Vagina (tissue), 2 donors: ENCODE data around the gene HRH2.

Experiments used
- POLR2A ChIP-seq, 2 donors: fragments of 450-650 bp; IDR thresholded peaks; one replicate each; pipeline ENCODE4 v1.6.1; 2017; ENCODE audit warnings: antibody characterized with exemption in 2 of 2, mild to moderate bottlenecking in 2 of 2, moderate library complexity in 2 of 2
- POLR2AphosphoS5 ChIP-seq, 2 donors: sonication (generic); formaldehyde crosslinking; IDR thresholded peaks; one replicate each; pipeline ENCODE4 v1.9.0; 2017; ENCODE audit warnings: antibody characterized with exemption in 2 of 2, mild to moderate bottlenecking in 2 of 2, low read depth in 1 of 2; ENCODE audit not compliant: insufficient read depth in 1 of 2
- TF ChIP-seq, protein P1 (sequence below), 3 experiments: fragments of 450-650 bp in 2 of 3; fragments of 200-600 bp in 1 of 3; sonication (generic) in 1 of 3; IDR thresholded peaks; one replicate each; pipeline ENCODE4 v1.5.1; 2017 to 2019; ENCODE audit warnings: antibody characterized with exemption in 3 of 3, mild to moderate bottlenecking in 2 of 3, moderate library complexity in 2 of 3

DNA sequence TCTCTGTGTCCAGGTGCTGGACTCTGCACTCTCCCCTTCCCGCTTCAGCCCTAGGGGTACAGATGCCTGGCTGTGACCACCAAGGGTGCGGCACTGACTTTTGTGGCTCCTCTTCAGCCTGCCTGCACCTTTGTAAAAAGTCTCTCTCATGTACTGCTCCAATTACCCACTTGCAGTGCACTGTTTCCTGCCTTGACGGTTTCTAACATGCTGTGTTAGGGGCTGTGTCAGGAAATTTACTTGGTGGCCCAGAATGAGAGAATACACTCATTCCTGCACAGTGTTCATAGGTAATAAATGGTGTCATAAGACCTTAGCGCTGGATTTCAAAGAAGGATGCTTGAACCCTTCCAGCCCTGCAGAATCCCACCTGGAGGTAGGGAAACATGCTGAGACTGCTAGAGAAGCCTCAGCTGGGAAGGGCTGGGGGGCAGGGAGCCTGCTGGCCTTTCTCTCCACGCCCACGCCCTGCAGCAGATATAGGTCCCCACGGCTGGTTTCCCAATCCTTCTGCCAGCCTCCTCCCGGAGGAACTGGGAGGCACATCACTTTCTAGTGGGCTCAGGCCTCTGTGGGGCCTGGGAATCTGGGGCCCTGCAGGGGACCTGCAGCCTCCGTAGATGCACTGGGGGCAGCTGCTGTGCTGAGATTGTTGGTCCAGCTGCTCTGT, 17.6 kb upstream of the HRH2 start:
- TF ChIP-seq, protein P1, sequence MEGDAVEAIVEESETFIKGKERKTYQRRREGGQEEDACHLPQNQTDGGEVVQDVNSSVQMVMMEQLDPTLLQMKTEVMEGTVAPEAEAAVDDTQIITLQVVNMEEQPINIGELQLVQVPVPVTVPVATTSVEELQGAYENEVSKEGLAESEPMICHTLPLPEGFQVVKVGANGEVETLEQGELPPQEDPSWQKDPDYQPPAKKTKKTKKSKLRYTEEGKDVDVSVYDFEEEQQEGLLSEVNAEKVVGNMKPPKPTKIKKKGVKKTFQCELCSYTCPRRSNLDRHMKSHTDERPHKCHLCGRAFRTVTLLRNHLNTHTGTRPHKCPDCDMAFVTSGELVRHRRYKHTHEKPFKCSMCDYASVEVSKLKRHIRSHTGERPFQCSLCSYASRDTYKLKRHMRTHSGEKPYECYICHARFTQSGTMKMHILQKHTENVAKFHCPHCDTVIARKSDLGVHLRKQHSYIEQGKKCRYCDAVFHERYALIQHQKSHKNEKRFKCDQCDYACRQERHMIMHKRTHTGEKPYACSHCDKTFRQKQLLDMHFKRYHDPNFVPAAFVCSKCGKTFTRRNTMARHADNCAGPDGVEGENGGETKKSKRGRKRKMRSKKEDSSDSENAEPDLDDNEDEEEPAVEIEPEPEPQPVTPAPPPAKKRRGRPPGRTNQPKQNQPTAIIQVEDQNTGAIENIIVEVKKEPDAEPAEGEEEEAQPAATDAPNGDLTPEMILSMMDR (IDR thresholded peaks at IDR 0.05), result no peak
- TF ChIP-seq POLR2AphosphoS5 (IDR thresholded peaks at IDR 0.05; ENCODE audit: insufficient read depth in 1 of 2, low read depth in 1 of 2) (no peak), POLR2A (IDR thresholded peaks at IDR 0.05) (no peak)
